Measurements from ENCODE around the gene WFDC1. TPM values are rescaled to one million over a fixed set of nuclear protein-coding genes. Genes with fewer than 3 reads are reported as not detected.

Gene WFDC1, protein sequence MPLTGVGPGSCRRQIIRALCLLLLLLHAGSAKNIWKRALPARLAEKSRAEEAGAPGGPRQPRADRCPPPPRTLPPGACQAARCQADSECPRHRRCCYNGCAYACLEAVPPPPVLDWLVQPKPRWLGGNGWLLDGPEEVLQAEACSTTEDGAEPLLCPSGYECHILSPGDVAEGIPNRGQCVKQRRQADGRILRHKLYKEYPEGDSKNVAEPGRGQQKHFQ
- 0.59 and 0.97 TPM in 2 replicates for total RNA-seq (2014; rRNA removed; shearing (Covaris generic))

DNA sequence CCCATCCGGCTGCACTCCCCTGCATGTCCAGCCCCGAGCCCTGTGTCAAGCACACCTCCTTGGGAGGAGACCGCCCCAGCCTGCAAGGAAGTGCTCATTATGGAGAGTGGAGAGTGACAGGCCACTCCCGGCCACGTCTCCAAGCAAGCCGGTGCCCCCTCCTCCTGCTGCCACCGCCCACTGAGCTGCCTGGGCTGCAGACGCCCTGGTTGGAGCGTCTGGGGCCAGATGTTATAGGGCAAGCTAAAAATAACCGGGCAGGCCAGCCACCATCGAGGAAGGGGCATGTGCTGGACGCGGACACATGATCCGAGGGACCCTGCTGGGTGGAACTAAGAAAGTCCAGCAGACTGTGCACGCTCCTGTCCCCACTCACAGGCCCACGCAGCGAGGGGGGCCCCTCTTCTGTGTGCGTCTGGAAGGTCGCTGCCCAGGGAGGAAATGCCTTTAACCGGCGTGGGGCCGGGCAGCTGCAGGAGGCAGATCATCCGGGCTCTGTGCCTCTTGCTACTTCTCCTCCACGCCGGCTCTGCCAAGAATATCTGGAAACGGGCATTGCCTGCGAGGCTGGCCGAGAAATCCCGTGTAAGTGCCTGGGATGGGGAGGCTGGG is at the start of gene WFDC1:
TSS of gene WFDC1 (plus strand) at position 348 of the 612 bp plus-strand sequence. CDS start at position 442, 94 bp downstream.
- peak; percentile 56 for DNase-seq
- Histone ChIP-seq H3K36me3 (replicated peaks; ENCODE audit: control insufficient read depth, insufficient read depth, low read length) (no peaks in the 10 kb centered on the region), H3K4me3 (ENCODE audit: insufficient read depth, low read depth, low read length) (no peak within 1 kb of the TSS), H3K27me3 (ENCODE audit: control insufficient read depth, insufficient read depth, low read length) (no peaks in the 10 kb centered on the region)

DNA sequence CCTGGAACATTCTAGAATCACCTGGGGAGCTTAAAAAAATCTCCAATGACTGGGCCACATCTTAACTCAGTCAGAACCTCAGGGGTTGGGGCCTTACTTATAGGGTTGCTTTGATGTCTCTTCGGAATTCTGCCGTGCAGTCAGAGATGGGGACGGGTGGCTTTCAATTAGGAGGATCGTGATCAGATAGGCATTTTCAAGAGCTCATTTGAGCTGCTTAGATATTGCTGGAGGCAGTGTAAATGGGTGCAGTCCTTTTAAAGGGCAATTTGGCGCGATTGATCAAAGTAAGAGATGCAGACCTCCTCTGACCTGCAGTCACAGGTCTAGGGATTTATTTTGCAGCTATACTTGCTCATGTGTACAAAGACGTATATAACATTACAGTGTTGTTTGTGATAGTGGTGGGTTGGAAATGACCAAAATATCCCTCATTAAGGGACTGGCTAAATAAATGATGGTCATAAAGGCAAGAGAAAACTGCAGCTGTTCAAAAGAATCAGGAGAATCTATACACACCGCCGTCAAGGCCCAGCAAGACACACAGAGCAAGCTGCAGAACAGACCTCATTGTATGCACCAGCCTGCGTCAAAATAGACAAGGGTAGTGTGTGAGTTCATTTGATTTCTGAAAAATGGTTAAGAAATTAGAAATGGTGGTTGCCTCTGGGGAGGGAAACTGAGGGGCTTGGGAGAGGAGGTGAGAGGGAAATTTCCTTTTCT is 48.6 kb upstream of the WFDC1 start:
- H3K27me3 ChIP-seq (ENCODE audit: control insufficient read depth, insufficient read depth, low read length): no peaks in the 10 kb centered on the region
- no peak overlapping the region for H3K4me3 ChIP-seq (ENCODE audit: insufficient read depth, low read depth, low read length)
- DNase-seq: no peak
- no peaks in the 10 kb centered on the region for H3K36me3 ChIP-seq (replicated peaks; ENCODE audit: control insufficient read depth, insufficient read depth, low read length)

GRCh38 chr16:84246679-84247077 is 48.0 kb upstream of the WFDC1 start:
- peak; percentile 16 for DNase-seq
- Histone ChIP-seq H3K4me3 (ENCODE audit: insufficient read depth, low read depth, low read length) (no peak overlapping the region), H3K36me3 (replicated peaks; ENCODE audit: control insufficient read depth, insufficient read depth, low read length) (no peaks in the 10 kb centered on the region), H3K27me3 (ENCODE audit: control insufficient read depth, insufficient read depth, low read length) (no peaks in the 10 kb centered on the region)

DNA sequence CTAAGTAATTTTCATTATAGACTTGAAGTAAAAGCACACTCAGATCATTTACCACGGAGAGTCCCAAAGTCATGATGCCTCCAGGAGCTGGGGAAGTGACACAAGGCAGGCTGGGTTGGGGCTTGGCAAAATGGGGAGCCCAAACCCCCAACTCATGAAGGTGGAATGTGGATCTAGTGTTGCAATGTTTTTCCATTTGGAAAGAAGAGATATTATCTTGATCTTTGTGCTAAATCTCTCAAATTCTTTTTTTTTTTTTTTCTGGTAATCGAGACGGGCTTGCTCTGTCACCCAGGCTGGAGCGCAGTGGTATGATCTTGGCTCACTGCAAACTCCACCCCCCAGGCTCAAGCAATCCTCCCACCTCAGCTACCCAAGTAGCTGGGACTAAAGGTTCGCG is 47.3 kb upstream of the WFDC1 start:
- Histone ChIP-seq H3K27me3 (ENCODE audit: control insufficient read depth, insufficient read depth, low read length) (no peaks in the 10 kb centered on the region), H3K4me3 (ENCODE audit: insufficient read depth, low read depth, low read length) (no peak overlapping the region), H3K36me3 (replicated peaks; ENCODE audit: control insufficient read depth, insufficient read depth, low read length) (no peaks in the 10 kb centered on the region)
- DNase-seq: peak; percentile 13

DNA sequence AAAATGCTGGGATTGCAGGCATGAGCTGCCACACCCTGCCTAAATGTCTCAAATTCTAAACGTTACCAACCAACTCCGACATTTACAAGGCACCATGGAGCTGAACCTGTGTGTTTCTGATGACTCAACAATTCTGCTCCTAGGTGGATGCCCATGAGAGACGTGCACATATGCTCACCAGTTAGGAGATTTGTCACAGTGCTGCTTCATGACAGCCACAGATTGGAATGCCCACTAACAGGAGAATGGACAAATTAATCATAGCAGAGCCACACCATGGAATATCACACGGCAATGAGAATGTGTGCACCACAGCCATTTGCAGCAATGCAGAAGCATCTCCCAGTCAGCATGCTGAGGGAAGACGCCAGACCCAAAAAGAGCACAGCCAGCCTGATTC is 46.8 kb upstream of the WFDC1 start:
- DNase-seq: peak; percentile 16
- Histone ChIP-seq H3K27me3 (ENCODE audit: control insufficient read depth, insufficient read depth, low read length) (no peaks in the 10 kb centered on the region), H3K36me3 (replicated peaks; ENCODE audit: control insufficient read depth, insufficient read depth, low read length) (no peaks in the 10 kb centered on the region), H3K4me3 (ENCODE audit: insufficient read depth, low read depth, low read length) (no peak overlapping the region)

DNA sequence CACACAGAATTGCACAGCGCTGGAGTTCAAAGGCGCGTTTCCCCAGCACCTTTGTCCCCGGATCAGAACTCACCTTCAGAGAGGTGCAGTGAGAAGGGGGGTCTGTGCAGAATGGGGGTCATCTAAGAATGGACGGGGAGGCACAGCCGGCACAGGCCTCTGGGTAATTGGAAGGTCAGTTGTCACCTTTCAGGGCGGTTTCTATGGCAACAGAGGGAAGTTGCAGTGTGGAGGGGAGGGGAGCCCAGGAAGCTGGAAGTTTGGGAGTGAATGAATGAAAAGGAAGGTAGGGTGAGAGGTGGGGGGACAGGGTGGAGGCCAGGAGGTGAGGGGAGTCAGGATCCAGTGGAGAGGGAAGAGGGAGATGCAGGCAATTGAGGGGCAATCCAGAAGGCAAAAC is 42.5 kb upstream of the WFDC1 start:
- H3K27me3 ChIP-seq (ENCODE audit: control insufficient read depth, insufficient read depth, low read length): no peaks in the 10 kb centered on the region
- peak; percentile 55 for DNase-seq
- H3K4me3 ChIP-seq (ENCODE audit: insufficient read depth, low read depth, low read length): no peak overlapping the region
- no peaks in the 10 kb centered on the region for H3K36me3 ChIP-seq (replicated peaks; ENCODE audit: control insufficient read depth, insufficient read depth, low read length)

DNA sequence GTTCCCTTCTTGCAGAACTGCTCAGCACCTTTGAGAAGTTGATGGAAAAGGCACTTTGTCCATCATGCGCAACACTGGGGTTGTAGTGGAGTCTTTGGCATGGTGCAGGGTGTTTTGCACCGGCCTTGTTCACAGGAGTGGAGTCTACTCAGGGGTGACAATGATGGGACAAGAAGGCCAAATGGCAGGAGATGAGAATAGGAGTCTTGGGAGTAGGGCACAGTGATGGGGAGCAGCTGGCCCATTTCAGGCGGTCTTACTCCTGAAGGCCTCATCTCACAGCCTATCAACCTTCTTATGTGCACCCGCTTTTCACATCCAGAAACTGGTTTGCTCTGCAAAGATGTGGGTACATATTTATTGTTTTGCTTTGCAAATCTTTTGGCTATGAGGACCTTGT is 41.5 kb upstream of the WFDC1 start:
- H3K36me3 ChIP-seq (replicated peaks; ENCODE audit: control insufficient read depth, insufficient read depth, low read length): no peaks in the 10 kb centered on the region
- no peak for DNase-seq
- no peaks in the 10 kb centered on the region for H3K27me3 ChIP-seq (ENCODE audit: control insufficient read depth, insufficient read depth, low read length)
- no peak overlapping the region for H3K4me3 ChIP-seq (ENCODE audit: insufficient read depth, low read depth, low read length)

DNA sequence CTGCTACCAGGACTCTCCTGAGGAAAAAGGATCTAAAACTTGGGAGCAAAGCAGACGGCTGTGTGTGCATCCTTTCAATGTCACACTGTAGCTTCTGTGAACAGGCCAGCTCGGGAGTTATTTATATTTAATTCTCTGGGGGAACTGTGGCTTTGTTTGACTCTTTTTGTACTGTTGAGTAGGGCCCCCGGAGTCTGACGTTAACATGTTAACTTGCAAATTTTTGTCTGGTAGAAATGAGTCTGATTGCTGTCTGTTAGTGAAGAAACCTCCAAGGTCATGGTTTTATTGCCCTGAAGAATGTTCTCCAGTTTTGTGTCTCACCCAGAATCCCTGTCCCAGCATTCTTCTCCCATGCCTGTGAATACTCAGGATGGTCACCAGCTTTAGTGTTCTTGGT is 40.6 kb upstream of the WFDC1 start:
- no peaks in the 10 kb centered on the region for H3K27me3 ChIP-seq (ENCODE audit: control insufficient read depth, insufficient read depth, low read length)
- H3K4me3 ChIP-seq (ENCODE audit: insufficient read depth, low read depth, low read length): no peak overlapping the region
- H3K36me3 ChIP-seq (replicated peaks; ENCODE audit: control insufficient read depth, insufficient read depth, low read length): no peaks in the 10 kb centered on the region
- DNase-seq: no peak

GRCh38 chr16:84255050-84255810 is 39.4 kb upstream of the WFDC1 start:
- DNase-seq: no peak
- H3K27me3 ChIP-seq (ENCODE audit: control insufficient read depth, insufficient read depth, low read length): no peaks in the 10 kb centered on the region
- no peaks in the 10 kb centered on the region for H3K36me3 ChIP-seq (replicated peaks; ENCODE audit: control insufficient read depth, insufficient read depth, low read length)
- no peak overlapping the region for H3K4me3 ChIP-seq (ENCODE audit: insufficient read depth, low read depth, low read length)

DNA sequence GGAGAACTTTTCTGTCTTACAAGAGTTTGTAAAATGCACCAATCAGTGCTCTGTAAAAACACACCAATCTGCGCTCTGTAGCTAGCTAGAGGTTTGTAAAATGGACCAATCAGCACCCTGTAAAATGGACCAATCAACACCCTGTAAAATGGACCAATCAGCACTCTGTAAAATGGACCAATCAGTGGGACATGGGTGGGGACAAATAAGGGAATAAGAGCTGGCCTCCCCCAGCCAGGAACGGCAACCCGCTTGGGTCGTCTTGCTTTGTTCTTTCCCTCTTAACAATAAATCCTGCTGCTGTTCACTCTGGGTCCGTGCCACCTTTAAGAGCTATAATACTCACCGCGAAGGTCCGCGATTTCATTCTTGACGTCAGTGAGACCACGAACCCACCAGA is 36.4 kb upstream of the WFDC1 start:
- H3K4me3 ChIP-seq (ENCODE audit: insufficient read depth, low read depth, low read length): no peak overlapping the region
- no peak for DNase-seq
- H3K36me3 ChIP-seq (replicated peaks; ENCODE audit: control insufficient read depth, insufficient read depth, low read length): no peaks in the 10 kb centered on the region
- no peaks in the 10 kb centered on the region for H3K27me3 ChIP-seq (ENCODE audit: control insufficient read depth, insufficient read depth, low read length)

- H3K27me3 ChIP-seq (ENCODE audit: control insufficient read depth, insufficient read depth, low read length): no peaks in the 10 kb centered on the region
- no peaks in the 10 kb centered on the region for H3K36me3 ChIP-seq (replicated peaks; ENCODE audit: control insufficient read depth, insufficient read depth, low read length)
- no peak overlapping the region for H3K4me3 ChIP-seq (ENCODE audit: insufficient read depth, low read depth, low read length)
- no peak for DNase-seq
Measured at GRCh38 chr16:84259691-84260090, 35.0 kb upstream of the WFDC1 start.

- peak; percentile 9 for DNase-seq
- Histone ChIP-seq H3K36me3 (replicated peaks; ENCODE audit: control insufficient read depth, insufficient read depth, low read length) (no peaks in the 10 kb centered on the region), H3K4me3 (ENCODE audit: insufficient read depth, low read depth, low read length) (no peak overlapping the region), H3K27me3 (ENCODE audit: control insufficient read depth, insufficient read depth, low read length) (no peaks in the 10 kb centered on the region)
Measured at GRCh38 chr16:84260766-84261554, 33.7 kb upstream of the WFDC1 start.

DNA sequence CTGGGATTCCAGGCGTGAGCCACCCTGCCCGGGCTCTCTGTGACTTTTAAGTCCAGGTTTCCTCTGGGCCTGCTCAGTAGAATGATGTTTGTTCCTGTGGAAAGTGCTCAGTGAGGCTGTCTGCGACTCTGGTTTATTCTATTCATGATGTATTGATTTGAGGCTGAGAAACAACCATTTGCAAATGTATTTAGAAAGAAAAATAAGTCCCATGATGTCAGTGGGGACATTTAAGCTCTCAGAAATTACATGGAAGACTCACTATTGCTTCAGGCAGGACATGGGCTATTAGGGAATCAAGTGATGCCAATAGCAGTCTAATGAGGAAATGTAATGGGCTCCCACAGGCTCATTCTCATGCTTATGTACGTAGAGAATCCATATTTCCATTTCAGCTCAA is 32.6 kb upstream of the WFDC1 start:
- H3K36me3 ChIP-seq (replicated peaks; ENCODE audit: control insufficient read depth, insufficient read depth, low read length): no peaks in the 10 kb centered on the region
- no peak overlapping the region for H3K4me3 ChIP-seq (ENCODE audit: insufficient read depth, low read depth, low read length)
- DNase-seq: no peak
- H3K27me3 ChIP-seq (ENCODE audit: control insufficient read depth, insufficient read depth, low read length): no peaks in the 10 kb centered on the region

- Histone ChIP-seq H3K27me3 (ENCODE audit: control insufficient read depth, insufficient read depth, low read length) (no peaks in the 10 kb centered on the region), H3K4me3 (ENCODE audit: insufficient read depth, low read depth, low read length) (no peak overlapping the region), H3K36me3 (replicated peaks; ENCODE audit: control insufficient read depth, insufficient read depth, low read length) (no peaks in the 10 kb centered on the region)
- no peak for DNase-seq
Measured at GRCh38 chr16:84262939-84263338, 31.7 kb upstream of the WFDC1 start.

Data from H7 (cell line).